UCSD-AML1 (cell line): ENCODE measurements around the gene TBCC.
"Not testable (repeated sequence)": the region's sequence is repeated elsewhere in the genome, so short reads cannot be mapped to it uniquely, and the experiment has no call there.

Source experiments
- DNase-seq: peaks from one replicate; lab custom pipeline; 2025; ENCODE audit not compliant: unreplicated experiment; lab: John Stamatoyannopoulos, UW

The TBCC gene

GRCh38 chr6:42735976-42736375 lies 9.9 kb downstream of the TBCC start:
- DNase-seq: no peak

GRCh38 chr6:42733867-42734481 lies 11.9 kb downstream of the TBCC start:
- DNase-seq: not testable (repeated sequence)

GRCh38 chr6:42729731-42730130 lies 16.2 kb downstream of the TBCC start:
- no peak for DNase-seq

DNA sequence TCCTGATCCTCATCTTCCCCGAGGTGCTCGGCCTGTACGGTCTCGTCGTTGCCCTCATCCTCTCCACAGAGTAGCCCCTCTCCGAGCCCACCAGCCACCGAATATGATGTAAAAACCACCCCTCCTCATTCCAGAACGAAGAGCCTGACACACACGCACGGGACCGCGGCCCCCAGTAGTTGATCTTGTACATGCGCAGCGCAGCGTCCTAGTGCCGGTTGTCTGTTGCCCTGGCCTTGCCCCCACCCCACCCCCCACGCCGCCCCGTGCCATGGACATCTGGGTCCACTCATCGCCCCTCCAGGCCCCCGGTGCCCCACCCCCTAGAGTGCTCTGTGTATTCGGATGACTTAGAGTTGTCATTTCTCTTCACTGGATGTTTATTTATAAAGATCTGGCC lies 18.3 kb downstream of the TBCC start:
- DNase-seq: no peak

DNA sequence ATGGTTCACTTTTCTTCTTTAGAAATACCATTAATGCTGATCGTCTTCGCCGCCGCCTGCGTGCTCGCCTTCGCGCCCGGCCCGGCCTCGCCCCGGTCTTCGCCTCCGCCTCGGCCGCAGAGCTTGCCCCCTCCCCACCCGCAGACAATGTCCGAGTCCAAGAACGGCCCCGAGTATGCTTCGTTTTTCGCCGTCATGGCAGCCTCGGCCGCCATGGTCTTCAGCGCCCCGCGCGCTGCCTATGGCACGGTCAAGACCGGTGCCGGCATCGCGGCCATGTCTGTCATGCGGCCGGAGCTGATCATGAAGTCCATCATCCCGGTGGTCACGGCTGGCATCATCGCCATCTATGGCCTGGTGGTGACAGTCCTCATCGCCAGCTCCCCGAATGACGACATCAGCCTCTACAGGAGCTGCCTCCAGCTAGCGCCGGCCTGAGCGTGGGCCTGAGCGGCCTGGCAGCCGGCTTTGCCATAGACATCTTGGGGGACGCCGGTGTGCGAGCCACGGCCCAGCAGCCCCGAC lies 18.8 kb downstream of the TBCC start:
- no peak for DNase-seq

GRCh38 chr6:42726485-42727086 lies 19.3 kb downstream of the TBCC start:
- peak; percentile 30 for DNase-seq

- no peak for DNase-seq
Measured at GRCh38 chr6:42726026-42726425, 19.9 kb downstream of the TBCC start.

DNA sequence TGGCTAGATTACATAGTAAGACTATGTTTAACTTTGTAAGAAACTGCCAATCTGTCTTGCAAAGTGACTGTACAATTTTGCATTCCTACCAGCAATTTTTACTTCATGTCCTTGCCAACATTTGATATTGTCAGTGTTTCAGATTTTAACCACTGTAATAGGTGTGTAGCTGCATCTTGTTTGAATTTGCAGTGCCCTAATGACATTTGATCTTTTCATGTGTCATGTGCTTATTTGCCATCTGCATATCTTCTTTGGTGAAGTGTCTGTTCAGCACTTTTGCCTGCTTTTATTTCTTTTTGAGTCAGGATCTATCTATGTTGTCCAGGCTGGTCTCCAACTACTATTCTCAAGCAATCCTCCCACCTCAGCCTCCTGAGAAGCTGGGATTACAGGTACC lies 21.1 kb downstream of the TBCC start:
- DNase-seq: no peak

DNA sequence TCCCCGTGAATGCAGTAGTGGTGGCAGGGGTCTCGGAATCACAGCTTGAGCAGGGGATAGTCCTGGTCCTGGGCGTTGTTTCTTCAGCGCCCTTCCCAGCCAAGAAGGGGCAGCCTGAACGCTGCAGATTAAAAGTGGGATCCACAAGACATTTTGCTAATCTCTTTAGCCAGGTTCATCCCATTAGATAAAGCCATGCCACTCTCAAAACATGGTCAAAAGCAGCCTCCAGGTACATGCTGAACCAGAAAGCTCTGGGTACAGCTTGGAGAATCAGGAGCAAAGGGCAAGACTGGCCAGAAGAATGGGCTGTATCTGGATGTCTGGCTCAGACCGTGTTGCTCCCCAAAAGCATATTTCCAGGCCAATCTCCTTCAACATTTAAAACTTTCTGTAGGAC lies 23.4 kb downstream of the TBCC start, which contains the start of gene PRPH2:
PRPH2 (minus strand) TSS at position 101 of the 400 bp plus-strand sequence. CDS start 263 bp downstream, outside the sequence.
- DNase-seq: no peak

DNA sequence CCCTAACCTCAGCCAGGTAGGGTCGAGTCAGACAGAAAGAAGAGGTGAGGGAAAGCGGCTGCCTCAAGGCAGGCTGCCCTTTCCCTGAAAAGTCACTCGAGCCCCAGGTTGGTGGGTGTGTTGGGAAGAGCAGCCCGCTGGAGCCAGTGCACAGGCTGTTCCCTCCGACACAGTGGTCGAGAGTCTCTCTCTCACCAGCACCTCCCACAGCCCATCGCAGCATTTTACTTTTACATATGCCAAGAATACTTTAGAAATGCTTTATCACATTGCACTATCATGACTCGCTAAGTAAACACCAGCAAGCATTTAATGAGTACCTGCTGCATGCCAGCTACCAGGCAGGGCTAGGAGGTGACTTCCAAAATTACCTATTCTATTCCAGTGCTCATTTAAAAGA lies 25.2 kb downstream of the TBCC start:
- DNase-seq: no peak

DNA sequence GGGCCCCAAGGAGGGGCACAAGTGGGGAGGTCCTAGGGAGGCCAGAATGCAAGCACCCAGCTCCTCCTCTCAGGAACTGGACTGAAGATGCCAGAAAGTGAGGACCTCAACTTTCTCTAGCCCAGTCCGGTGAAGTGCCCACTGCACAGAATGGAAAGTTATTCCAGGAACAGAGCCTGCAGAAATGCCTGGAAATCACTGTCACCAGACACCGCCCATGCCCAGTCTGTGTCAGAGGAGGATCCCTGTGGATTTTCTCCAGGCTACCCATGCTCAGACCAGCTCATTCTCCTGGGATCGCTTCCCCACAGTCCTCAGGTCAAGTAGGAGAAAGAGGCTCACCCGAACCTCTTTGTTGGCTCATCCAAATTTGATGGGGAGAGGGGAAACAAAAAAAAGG lies 30.0 kb downstream of the TBCC start:
- DNase-seq: no peak

DNA sequence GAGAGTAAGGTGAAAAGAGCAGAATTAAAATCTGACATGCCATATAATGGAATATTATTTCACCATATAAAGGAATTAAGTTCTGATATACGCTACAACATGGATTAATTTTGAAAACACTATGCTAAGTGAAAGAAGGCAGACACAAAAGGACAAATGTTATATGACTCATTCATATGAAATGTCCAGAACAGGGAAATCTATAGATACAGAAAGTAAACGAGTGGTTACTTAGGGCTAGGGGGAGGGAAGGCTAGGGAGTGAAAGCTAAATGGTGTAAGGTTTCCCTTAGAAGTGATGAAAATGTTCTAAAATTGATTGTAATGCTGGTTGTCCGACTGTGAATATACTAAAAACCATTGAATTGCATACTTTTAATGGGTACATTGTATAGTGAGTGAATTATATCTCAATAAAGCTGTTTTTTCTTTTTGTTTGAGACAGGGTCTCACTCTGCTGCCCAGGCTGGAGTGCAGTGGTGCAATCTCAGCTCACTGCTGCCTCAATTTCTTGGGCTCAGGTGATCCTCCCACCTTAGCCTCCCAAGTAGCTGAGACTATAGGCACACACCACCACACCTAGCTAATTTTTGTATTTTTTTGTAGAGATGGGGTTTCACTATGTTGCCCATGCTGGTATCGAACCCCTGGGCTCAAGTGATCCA lies 31.7 kb downstream of the TBCC start:
- DNase-seq: no peak

DNA sequence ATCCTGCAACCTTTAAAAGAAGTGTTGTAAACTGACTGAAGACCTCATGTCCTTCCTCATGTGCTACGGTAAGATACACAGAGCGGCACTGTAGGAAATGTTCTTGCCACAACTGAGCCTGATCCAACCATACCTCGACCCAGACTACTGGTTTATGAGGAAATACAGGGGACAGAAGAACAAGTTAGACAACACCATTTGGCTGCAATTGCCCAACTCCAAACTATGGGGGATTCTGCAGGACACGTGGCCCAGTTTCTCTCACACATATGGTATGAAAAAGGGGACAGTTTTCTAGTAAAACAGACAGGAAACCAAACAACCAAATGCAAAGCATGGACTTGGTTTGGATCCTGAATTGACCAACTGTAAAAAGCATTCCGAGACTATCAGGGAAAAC lies 34.0 kb downstream of the TBCC start:
- no peak for DNase-seq

DNA sequence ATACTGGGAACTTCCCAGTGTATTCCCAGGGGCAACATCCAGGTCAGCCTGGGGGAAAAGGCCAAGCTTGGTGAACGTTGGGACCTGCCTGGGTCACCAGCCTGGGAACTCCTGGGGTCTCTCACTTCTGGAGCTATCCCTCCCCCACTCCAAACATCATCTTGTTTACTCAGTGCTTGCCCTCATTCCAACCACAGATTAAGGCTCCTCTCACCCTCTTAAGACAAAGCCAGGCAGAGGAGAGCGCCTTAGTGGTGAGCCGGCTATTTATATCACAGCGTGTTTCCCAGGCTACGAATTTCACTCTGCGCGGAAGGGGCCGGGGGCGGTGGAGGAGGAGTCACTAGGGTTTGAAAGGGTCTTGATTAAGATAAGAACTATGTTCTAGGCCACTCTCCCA lies 35.6 kb downstream of the TBCC start:
- no peak for DNase-seq

GRCh38 chr6:42709871-42710270 lies 36.0 kb downstream of the TBCC start:
- no peak for DNase-seq

- DNase-seq: no peak
Measured at GRCh38 chr6:42708096-42708495, 37.8 kb downstream of the TBCC start.

DNA sequence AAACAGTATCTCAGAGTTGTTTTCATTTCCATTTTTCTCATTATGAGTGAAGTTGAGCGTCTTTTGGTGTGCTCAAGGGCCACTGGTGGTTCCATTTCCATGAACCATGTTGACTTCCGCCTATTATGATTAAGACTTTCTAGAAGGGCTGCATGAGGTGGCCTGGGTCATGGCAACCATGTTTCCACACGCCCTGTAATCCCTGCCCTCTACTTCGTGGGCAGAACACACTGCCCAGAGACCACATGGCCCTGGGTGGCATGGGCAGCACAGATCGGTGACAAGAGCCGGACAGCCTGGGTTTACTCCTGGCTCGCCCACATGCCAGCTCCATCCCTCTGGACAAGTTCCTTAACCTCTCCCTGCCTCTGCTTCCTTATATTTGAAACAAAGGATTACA lies 38.3 kb downstream of the TBCC start:
- DNase-seq: no peak

GRCh38 chr6:42704937-42705374 lies 40.9 kb downstream of the TBCC start:
- no peak for DNase-seq

DNA sequence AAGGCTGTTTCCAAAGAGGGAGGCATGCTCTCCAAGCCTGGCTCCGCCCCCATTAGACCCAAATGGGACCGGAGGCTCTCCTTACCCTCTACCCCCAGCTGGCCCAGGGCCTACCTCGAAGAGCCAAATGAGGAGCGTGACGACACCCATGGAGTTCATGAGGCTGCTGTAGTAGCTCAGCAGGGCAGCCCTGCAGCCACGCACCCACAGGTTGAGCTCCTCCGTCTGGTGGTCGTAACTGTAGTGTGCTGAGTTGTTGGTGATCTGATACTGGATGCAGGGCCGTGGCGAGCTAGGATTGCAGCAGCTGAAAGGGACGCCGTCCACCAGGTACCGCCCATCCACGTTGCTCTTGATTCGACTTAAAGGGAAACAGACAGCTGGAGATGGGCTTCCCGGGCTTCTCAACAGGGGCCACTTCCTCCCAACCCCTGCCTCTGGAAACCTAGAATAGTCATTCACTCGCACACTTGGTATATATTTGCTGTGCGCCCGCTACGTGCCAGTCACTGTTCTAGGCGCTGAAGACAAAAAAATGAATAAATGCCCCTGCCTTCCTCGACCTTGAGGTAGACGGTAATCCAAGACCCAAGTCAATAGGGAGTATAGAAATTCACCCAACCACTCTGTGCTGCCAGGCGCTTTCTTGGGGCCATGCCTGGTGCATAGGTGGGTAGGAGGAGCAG lies 41.5 kb downstream of the TBCC start:
- DNase-seq: no peak

DNA sequence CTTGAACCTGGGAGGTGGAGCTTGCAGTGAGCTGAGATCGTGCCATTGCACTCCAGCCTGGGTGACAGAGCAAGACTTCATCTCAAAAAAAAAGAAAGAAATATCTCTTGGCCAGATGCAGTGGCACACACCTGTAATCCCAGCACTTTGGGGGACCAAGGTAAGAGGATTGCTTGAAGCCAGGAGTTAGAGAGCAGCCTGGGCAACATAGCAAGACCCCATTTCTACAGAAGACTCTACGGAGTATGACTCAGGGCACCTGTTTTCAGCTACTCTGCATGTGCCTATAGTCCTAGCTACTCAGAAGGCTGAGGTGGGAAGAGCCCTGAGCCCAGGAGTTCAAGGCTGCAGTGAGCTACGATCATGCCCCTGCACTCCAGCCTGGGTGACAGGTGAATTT lies 43.1 kb downstream of the TBCC start:
- not testable (repeated sequence) for DNase-seq

DNA sequence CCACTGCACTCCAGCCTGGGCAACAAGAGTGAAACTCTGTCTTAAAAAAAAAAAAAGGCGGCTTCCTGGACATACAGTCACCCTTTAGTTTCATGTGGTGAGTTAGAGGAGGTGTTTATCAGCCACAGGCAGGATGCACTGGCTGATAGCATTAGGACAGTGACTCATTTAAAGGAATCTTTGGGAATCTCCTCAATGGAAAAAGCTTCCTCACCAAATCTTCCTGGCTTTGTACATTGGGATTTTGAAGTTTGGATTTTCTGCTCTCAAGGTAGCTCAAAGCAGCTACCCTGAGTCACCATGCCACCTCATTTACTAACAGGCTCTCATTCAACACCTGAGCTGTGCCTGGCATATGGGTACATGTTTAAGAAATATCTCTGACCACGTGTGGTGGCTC lies 43.7 kb downstream of the TBCC start:
- DNase-seq: no peak

DNA sequence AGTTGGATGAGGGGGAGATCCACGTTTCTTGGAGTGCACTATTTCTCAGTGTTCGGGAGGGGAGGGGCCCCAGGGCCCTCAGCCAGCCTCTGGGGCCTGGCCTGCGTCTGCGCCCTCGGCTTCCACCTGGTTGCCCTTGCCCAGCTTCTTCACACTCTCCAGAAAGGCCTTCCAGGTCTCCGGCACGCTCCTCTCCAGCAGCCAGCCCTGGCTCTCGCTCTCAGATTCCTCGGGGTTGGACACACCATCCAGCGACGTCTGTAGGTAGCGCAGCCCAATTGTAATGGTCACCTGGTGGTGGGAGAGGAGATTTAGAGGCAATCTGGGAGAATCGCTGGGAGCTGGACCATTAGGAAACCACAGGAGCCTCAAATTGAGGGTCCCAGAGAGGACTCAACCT lies 47.7 kb downstream of the TBCC start:
- no peak for DNase-seq
